GM23248 (cell line): ENCODE data around the gene CPS1.

Experiments used
- EZH2 ChIP-seq: fragments of 200-600 bp; sonication (generic); IDR thresholded peaks from 2 replicates; pipeline ENCODE4 v1.6.1; 2018; ENCODE audit warnings: antibody characterized with exemption, mild to moderate bottlenecking; ENCODE audit not compliant: insufficient read depth, poor library complexity, severe bottlenecking
- EZH2phosphoT487 ChIP-seq: fragments of 200-600 bp; sonication (generic); IDR thresholded peaks from 2 replicates; pipeline ENCODE4 v1.6.1; 2018; ENCODE audit warnings: antibody characterized with exemption, moderate library complexity, mild to moderate bottlenecking, low read depth; ENCODE audit not compliant: insufficient read depth

GRCh38 chr2:210522399-210522798, 34.0 kb upstream of the CPS1 start:
- TF ChIP-seq EZH2 (no peak), EZH2phosphoT487 (no peak)
